ENCODE measurements around the gene DGKH.

GRCh38 chr13:42173789-42174343 is 125.4 kb downstream of the DGKH start:
- TF ChIP-seq CTCF (IDR thresholded peaks at IDR 0.05) (no peak), POLR2AphosphoS5 (IDR thresholded peaks at IDR 0.05) (no peak)

All from gastroesophageal sphincter (tissue), 3 donors.